HG02642 (cell line): ENCODE data around the gene CCDC32.

Source experiments
- ATAC-seq: cut with Tn5 transposase; IDR thresholded peaks from one replicate; pipeline ENCODE4 v1.9.1; 2021; ENCODE audit warnings: mild to moderate bottlenecking; ENCODE audit not compliant: unreplicated experiment, poor library complexity

CCDC32 gene

GRCh38 chr15:40525855-40526254 is 39.0 kb downstream of the CCDC32 start:
- no peak for ATAC-seq

GRCh38 chr15:40523611-40524010 is 41.2 kb downstream of the CCDC32 start:
- no peak for ATAC-seq

GRCh38 chr15:40516322-40516721 is 48.5 kb downstream of the CCDC32 start:
- no peak for ATAC-seq

DNA sequence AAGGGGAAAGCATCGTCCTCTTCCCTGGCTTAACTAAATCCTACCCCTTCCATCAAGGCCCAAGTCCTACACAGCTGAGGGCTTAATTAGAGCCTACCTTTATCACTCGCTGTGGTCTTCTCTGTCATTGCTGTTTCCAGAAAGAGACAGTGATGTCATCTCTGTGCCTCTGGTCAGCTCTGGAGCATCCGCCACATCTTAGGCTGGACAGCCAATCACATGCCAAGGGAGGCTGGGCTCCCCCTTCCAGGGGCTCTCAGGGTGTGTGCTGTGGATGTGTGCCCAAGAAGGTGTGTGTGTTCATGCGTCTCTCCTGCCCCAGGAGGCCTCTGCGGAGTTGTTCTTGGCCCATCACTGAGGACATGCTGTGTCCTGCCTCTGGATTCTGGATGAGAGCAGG is 51.2 kb downstream of the CCDC32 start:
- ATAC-seq: no peak

DNA sequence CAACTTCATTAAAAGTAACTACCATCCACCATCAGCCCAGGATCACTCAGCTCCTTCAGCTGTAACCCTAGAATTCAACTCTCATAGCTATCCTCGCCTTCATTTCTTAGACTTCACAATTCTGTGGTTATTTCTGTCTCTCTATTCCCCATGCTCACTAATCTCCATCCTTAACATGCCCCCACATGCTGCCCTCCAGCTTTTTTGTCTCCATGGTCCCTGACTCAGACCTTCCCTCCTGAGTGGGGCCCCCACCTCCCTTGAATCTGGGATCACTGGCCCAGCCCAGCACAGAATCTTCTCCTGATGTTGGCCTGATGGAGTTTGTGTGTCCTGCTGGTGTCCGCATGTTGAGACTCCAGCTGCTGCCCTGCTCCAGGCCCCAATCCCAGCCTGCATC is 52.4 kb downstream of the CCDC32 start:
- ATAC-seq: no peak

DNA sequence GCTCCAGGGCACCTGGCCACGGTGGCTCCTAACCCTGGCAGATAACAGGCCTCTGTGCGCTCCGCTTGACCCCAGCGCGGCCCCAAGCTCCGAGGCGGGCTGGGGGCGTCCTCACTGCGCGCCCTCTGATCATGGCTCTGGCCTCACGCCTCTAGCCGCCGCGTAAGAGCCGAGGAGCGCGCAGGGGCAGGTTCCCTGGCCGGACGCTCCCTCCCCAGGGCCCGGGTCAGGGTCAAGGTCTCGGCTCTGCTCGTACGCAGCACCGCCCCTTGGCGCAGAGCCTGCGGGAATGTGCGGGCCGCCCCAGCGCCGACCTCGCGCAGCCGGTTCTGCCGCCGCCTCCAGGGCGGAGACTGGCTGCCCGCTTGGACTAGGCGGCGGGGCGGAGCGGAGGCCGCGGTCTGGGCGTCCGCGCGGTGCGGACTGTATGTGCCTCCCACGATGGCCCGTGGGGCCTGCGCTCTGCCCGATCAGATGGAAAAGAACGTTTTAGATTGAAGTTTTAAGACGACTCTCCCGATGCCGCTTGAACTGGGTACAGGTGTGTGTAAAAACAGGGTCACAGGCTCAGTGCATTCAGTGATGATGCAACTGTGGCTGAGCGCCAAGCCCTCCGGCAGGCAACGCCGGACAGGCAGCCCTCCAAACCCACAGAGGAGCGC is 53.2 kb downstream of the CCDC32 start:
- peak; percentile 38 for ATAC-seq

DNA sequence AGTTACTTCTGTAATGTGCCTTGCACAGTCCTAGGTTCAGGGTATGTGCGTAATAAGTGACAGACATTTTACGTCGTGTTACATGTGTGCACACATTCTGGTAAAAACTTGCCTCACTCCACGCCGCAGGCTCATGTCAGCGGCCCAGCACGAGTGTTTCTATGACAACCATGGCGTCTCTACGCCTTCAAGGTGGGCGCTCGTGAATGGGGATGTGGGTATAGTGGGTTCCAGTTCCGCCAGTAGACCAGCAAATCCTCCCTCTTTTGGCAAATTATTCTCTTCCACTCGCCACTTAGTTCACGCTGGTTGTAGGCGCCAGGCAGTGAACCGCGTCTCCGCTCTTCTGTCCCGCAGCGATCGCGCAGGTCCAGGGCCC is 53.8 kb downstream of the CCDC32 start:
- peak; percentile 49 for ATAC-seq

GRCh38 chr15:40510201-40510600 is 54.6 kb downstream of the CCDC32 start:
- no peak for ATAC-seq

DNA sequence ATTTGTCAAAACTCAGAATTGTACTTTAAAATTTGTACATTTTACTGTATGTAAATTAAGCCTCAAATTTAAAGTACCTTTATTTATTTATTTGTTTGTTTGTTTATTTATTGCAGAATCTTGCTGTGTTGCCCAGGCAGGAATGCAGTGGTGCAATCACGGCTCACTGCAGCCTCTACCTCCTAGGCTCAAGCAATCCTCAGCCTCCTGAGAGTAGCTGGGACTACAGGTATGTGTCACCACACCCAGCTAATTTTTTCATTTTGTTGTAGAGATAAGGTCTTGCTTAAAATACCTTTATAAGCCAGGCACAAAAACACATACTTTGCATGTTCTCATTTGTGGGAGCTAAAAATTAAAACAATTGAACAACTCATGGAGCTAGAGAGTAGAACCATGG is 56.6 kb downstream of the CCDC32 start:
- no peak for ATAC-seq

DNA sequence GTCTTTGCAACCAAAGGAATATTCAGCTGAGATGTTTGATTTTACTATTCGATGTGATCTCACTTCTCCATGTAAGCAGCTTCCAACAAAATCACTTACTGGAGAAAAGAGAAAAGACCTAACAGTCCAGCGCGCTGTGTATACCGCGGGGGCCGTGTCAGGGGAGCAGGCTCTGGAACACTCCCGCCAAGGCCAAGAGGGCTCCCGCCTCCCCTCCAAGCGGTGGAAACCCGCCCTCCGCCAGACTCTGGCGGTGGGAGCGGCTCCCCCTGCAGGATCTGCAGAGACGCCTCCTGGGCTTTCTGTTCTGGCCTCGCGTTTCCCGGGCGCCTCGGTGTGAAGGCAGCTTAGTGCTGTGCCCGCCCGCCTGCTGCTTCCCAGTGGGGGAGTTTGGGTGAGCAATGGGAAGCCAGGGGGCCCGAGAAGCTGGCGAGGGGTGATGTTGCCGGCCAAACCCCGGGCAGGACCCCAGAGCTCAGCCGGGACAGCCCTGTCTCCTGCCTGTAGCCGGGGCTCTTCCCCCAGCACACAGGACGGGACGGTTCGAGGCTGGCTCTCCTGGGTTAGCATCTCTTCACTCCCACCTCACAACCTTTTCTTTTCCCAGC is 57.8 kb downstream of the CCDC32 start:
- ATAC-seq: peak; percentile 70
